HT1080 (cell line): ENCODE data around the gene STAP1. TPM values are rescaled to one million over a fixed set of nuclear protein-coding genes. Genes with fewer than 3 reads are reported as not detected.
A peak's percentile ranks its signal among the peaks of the same experiment; 100 is the strongest.
"Not testable (repeated sequence)": the region's sequence is repeated elsewhere in the genome, so short reads cannot be mapped to it uniquely, and the experiment has no call there.

Experiments used
- DNase-seq: peaks from one replicate; pipeline ENCODE4 v3.0.0-alpha.2; 2015; ENCODE audit warnings: low read depth
- polyA plus RNA-seq, 2 experiments: library from polyadenylated mRNA; depleted of rRNA; stranded (reverse); fragments of >200 nt; gene quantifications; 2 replicates each; pipeline ENCODE4 v1.2.3, GENCODE V29; 2015
- total RNA-seq: library from RNA; depleted of rRNA; stranded (reverse); fragments of >200 nt; shearing (Covaris generic); gene quantifications from 2 replicates; pipeline ENCODE4 v1.2.3, GENCODE V29; 2014; rRNA removed

Gene STAP1, protein sequence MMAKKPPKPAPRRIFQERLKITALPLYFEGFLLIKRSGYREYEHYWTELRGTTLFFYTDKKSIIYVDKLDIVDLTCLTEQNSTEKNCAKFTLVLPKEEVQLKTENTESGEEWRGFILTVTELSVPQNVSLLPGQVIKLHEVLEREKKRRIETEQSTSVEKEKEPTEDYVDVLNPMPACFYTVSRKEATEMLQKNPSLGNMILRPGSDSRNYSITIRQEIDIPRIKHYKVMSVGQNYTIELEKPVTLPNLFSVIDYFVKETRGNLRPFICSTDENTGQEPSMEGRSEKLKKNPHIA
- total RNA-seq = not detected in 2 replicates
- not detected in 2 replicates for polyA plus RNA-seq (2015; cell fraction: cytosol; rRNA removed)
- not detected in 2 replicates for polyA plus RNA-seq (2015; cell fraction: nucleus; rRNA removed)

DNA sequence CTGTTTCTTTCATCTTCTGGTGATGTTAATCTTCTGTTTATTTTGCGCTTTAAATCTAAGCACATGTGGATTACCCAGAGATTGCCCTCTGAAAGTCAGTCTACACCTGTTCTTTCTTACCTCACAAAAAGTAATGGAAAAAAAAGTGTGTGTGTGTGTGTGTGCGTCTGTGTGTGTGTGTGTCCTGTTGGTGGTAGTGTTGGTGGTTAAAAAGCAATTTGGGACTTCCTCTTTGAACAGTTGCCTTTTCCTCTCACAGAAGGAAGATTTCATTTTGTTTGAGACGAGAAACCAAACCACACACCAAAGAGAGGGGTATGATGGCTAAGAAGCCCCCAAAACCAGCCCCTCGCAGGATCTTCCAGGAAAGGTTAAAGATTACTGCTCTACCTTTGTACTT lies at the start of gene STAP1:
Gene STAP1, plus strand, starts transcription at position 235 of the 400 bp plus-strand sequence. Its CDS starts 83 bp downstream, at position 318.
- no peak for DNase-seq

DNA sequence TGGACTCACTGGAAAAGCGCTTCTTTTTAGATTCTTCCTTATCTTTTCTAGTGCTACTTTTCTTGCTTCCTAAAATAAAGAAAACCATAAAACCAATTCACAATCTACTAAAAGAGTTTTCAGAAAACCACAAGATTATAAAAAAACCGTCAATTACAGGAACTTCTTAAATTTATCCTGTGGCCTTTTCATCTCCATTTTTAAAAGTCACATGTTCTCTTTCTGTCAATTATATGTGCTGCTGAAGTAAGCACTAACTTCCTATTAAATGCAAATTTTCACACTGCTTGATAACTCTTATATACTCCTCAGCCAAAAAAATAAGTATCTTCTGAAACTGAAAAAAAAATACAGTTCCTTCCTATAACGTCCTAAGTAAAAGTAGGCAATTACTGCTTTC lies 46.0 kb upstream of the STAP1 start:
- DNase-seq = no peak

DNA sequence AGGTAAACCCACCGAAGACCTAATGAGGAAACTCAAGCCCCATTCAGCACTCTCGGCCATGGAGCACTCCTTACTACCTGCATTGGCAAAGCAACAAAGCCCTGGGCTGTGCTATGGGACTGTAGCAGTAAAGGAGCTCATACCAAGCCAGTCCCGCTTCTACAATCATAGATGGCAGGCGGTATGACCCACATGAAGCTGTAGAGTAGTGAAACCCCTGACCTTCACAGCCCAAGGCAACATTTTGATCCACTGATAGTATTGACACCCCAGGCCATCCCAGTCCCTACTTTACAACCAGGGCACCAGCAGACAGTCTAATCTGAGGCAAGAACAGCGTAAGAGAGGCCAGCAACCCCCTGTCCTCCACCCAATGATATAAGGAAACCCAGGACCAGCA lies 38.4 kb upstream of the STAP1 start:
- DNase-seq = no peak

DNA sequence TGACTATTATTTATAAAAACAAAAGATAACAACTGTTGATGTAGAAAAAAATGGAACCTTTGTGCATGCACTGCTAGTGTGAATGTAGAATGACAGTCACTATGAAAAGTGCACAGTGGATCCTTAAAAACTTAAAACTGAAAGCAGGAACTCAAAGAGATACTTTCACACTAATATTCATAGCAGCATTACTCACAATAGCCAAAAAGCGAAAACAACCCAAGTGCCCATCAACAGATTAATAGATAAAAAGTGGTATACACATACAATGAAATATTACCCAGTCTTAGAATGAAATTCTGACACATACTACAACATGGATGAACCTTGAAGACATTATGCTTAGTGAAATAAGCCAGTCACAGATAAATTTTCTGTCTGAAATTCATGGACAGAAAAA lies 37.0 kb upstream of the STAP1 start:
- DNase-seq = no peak

DNA sequence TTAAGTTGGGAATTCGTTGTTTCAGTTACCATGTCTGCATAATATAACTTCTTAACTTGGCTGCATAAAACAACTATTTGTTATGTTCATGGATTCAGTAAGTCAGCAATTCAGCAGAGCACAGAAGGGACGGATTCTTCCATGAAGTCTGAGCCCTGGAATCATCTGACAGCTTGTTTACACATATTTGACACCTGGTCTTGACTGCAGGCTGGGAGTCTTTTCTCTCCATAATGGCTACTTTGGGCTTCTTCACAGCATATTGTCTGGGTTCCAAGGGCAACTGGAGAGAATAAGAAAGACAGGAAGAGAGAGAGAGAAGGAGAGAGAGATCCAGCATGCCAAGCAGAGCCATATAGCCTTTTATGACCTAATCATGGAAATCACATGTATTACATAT lies 36.3 kb upstream of the STAP1 start:
- no peak for DNase-seq

DNA sequence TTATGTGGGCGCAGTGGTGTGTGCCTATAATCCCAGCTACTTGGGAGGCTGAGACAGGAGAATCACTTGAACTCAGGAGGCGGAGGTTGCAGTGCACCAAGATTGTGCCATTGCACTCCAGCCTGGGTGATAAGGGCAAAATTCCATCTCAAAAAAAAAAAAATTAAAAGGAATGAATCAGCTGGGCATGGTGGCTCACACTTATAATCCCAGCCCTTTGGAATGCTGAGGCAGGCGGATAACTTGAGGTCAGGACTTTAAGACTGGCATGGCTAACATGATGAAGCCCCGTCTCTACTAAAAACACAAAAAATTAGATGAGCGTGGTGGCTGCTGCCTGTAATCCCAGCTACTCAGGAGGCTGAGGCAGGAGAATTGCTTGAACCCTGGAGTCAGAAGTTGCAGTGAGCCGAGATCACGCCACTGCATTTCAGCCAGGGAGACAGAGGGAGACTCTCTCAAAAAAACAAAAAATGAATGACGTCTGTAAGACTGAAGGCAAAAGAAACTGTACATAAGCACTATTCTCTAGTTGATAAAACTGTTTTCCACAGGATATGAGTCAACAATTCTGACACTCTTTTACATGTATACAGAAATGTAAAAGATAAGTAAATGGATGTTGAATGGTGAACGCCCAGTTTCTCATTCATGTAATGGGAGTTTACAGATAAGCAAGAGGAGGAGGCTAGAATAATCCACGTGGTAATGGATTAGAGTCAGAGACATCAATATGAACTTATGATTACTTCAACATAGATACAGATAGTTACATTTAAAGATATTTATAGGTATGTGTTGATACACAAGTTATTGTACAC lies 35.5 kb upstream of the STAP1 start:
- DNase-seq = peak; percentile 28

DNA sequence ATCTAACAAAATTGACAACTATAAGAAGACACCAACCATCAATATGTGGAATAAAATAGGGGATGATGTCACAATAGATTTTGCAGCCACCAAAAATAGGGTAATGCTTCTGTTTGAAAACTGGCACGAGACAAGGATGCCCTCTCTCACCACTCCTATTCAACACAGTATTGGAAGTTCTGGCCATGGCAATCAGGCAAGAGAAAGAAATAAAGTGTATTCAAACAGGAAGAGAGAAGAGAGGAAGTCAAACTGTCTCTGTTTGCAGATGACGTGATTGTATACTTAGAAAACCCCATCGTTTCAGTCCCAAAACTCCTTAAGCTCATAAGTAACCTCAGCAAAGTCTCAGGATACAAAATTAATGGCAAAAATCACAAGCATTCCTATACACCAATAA lies 34.4 kb upstream of the STAP1 start:
- not testable (repeated sequence) for DNase-seq

DNA sequence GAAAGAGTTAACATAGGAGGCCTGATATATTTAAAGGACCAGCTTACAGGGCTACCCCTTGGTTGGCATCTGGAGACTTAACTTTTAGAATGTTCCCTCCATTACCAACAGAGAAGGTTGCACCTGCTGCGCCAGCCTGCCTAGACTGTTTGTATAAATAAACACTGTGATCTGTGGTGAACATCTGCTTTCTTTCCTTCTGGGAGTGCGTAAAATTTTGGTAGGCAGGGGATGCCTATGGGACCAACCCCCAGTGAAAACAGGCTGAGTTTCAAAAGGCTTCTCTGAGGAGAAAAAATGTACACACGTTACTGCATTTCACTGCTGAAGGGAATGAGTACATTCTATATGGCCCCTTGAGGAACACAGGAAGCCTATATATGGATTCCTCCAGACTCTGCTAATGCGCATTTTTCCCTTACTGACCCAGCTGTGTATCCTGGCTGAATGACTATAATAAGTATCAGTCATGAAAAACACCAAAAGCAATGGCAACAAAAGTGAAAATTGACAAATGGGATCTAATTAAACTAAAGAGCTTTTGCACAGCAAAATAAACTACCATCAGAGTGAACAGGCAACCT lies 27.1 kb upstream of the STAP1 start:
- DNase-seq = no peak

DNA sequence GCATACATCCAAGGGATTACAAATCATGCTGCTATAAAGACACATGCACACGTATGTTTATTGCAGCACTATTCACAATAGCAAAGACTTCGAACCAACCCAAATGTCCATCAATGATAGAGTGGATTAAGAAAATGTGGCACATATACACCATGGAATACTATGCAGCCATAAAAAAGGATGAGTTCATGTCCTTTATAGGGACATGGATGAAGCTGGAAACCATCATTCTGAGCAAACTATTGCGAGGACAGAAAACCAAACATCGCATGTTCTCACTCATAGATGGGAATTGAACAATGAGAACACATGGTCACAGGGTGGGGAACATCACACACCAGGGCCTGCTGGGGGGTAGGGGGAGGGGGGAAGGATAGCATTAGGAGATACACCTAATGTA lies 26.1 kb upstream of the STAP1 start:
- not testable (repeated sequence) for DNase-seq

DNA sequence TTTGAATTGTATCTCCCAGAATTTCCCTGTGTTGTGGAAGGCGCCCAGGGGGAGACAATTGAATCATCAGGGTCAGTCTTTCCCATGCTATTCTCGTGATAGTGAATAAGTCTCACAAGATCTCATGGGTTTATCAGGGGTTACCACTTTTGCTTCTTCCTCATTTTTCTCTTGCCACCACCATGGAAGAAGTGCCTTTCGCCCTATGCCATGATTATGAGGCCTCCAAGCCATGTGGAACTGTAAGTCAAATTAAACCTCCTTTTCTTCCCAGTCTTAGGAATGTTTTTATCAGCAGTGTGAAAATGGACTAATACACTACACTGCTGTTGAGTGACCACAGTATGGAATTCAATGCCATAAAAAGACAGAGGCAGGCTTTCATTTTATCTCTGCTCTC lies 25.4 kb upstream of the STAP1 start:
- no peak for DNase-seq

DNA sequence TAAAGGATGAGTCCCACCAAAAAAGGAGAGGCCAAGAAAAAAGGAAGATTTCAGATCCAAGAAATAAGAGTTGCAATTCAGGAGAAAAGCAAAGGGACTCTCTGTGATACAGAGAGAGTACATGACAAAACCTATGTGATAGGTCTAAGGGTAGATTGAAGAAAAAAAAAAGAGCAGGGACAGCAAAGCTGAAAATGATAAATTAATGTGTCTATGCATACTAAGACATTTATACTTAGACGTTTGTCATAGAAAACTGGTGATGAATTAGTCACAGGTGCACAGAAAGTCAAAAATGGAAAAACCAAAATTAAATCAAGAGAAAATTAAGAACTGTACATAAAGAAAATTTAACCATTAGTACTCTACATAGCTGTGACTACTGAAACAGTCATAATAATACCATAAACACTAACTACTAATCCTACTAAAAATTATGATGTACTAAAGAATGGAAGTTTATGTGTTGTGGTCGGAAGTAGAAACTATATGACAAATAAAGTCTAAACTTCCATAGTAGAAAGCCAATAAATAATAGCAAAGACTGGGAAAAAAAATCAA lies 23.2 kb upstream of the STAP1 start:
- no peak for DNase-seq

DNA sequence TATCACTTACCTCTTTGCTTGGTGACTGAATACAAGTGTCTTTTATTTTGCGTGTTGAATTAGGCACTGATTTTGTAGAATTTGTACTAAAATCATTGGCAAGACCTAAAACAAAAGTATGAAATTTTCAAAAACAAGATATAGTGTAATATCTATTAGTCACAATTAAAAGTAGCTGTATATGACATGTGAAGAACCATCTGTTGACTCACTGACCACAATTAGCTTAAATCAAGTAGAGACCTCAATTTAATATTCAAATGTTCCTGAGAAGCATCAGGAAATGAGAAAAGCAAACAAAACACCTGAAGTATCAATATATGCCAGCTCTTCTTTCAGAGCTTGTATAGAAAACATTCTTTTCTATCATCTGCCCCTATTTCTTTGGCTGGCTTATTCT lies 18.7 kb upstream of the STAP1 start:
- DNase-seq = no peak

DNA sequence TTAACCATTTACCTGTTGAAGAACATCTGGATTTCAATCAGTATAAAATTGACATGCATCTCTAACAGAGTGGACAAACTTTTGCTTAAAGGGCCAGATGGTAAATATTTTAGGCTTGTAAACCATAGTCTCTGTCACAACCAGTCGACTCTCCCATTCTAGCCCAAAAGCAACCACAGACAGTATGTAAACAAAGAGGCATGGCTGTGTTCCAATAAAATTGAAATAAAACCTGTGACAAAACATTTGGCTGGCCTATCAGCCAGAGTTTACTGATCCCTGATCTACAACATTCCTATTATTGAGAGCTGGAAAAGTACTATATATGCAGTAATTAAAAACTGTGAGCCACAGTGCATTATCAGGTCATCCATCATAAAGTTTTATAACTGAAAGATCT lies 16.5 kb upstream of the STAP1 start:
- DNase-seq = no peak

DNA sequence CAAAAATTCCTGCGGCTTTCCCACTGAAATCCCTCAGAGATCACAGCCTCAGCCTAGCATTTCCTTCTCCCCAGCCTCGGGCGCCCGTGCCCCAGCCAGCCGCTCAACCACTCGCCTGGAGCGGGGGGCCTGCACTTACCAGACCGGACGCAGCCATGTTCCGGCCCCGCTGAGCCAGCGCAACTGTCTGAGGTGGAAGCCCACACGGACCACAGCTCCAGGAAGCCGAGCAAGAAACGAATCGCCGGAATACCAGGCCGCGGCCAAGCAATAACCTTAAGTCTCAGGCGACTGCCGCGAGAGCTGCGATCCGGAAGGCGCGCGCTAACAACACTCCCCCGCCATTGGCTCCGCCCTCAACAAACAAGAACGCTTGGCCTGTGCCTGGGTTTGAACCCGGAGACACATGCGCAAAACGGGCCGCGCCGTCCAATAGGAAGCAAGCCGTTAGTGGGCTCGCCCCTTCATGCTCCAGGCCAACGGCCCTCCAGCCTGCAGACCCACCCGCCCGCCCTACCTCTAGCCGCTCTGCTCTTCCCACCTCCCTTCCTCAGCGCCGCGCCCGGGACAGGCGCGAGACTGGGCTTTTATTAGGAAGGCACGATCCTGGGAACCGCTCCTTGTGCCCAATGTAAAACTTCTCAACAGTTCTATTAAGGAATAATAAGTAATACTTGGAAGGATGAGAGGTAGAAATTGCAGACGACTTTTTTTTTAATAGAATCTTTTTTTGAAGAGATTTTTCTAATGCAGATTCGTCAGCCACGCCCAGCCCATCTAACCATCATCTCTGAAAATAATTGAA lies 13.1 kb upstream of the STAP1 start, which contains the start of gene CENPC:
Gene CENPC, minus strand, starts transcription at position 305 of the 805 bp plus-strand sequence. Its CDS starts 148 bp downstream, at position 157.
- peak; percentile 98 for DNase-seq

DNA sequence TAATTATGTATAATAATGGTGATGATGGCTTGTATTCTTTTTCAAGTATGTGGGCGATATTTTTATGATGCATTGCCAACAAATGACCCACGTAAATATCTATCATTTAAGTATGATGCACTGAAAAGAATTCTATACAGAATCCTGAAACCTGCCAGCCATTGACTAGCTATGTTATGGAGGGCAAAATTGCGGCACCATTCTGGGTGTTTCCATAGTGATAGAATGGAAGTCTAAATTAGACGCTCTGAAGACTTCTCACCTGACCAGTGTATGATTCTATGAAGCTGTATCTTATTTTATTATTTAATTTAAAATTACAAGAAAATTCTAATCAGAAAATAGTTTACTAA lies 12.5 kb upstream of the STAP1 start:
- DNase-seq = no peak

DNA sequence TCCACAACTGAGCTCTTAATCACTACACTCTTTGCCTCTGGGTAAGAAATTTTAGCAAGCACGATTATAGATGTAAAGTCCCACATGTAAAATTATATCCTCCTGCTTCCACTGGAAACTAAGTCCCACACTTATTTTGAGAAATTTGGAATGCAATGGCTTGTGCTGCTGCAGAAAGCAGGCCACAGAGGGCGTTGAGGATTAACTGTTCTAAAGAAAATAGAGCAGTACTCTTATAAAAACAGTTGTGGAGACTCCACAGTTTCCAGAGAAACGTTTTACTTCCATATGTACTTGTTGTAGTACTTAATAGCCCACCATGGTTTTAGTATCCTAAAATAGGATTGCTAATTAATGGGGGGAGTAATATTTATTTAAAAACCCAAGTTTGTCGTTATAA lies 11.6 kb upstream of the STAP1 start:
- DNase-seq = no peak

DNA sequence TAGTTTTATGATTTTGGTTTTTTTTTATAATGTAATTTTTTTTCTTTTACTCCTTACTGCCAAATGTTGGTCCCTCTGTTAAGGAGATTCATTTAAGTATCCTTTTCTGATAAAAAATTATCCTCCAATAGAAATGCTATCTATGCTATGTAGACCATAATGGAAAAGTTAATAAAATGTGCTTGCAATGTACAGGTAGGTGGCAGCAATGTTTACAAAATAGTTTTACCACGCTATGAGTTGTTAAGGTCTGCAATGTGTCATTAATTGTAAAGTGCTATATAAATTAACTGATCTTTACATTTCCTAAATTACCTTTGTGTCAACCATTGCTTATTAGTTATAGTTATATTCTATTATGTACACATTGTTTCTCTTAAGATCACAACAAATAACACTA lies 9.4 kb upstream of the STAP1 start:
- peak; percentile 25 for DNase-seq

DNA sequence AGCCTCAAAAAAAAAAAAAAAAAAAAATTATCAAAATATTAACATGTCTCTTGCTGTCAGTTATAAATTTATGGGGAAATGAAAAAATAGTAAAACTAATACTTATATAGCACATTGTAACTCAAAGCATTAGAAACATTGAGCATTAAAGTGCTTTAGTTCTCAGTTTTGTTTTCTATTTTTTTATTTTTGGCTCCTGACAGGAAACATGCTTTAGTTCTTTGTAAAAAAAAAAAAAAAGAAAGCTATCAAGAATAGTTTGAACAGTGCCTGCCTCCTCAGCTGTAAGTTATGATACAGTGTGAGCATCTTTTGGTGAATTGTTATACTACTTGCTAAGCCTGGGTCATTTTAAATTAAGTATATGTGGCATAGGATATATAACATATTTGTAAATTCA lies 8.1 kb upstream of the STAP1 start:
- DNase-seq = no peak

DNA sequence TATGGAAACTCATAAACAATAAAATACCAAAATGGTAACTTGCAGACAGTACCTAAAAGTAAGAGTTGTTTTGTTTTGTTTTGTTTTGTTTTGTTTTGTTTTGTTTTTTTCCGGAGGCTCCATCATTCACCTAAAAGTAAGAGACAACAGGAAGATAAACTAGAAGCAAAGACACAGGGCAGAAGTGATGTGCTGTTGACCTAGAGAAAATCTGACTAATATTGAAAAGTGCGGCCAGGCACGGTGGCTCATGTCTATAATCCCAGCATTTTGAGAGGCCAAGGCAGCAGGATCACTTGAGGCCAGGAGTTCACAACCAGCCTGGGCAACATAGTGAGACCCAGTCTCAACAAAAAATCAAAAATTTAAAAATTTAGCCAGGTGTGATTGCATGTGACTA lies 7.7 kb upstream of the STAP1 start:
- DNase-seq = no peak

DNA sequence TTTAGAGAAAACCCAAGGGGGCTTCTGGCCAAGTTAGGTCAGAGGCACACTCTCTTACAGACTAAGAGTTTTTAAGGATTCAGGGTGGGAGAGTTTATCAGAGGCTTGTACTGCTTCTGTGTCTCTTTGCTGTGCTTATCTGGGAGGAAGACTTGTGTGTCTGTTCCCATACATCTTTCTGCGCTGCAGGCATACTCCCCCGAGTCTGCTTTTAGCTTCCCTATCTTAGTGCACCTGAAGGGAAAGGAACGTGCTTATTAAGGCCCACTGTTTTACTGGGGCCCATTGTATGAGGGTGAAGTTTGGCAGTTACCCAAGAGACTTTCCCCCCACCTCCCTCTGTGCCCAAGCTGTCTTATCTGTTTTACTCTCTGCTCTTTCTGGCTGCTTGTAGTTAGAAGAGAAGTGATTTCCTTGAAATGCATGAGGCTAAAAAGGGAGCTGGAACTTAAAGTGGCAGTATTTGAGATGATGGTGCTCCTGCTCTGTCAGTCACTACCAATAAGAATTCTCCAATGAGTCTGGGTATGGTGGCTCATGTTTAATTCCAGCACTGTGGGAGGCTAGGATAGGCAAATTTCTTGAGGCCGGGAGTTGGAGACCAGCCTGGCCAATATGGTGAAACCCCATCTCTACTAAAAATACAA lies 6.3 kb upstream of the STAP1 start:
- DNase-seq = not testable (repeated sequence)

DNA sequence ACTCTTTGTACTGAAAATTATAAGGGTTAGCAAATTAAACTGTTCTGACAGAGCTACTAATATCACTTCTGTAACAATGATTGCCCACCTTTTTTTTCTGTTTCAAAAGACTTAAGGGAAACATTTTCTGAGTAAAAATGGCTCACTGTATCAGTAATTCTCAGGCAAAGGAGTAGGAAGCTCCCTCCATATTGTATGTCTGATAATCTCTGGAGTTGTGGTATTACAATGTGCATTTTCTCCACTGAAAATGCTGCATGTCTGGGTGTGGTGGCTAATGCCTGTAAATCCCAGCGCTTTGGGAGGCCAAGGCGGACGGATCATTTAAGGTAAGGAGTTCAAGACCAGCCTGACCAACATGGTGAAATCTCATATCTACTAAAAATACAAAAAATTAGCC lies 4.4 kb upstream of the STAP1 start:
- DNase-seq = no peak
